Breast epithelium (tissue), 3 donors: ENCODE results near the gene CYP4B1.

ENCODE experiments used
- CTCF ChIP-seq, 3 donors: fragments of 450-650 bp; IDR thresholded peaks; one replicate each; pipeline ENCODE4 v1.5.1; 2016 to 2017; ENCODE audit warnings: antibody characterized with exemption in 3 of 3, mild to moderate bottlenecking in 3 of 3, moderate library complexity in 3 of 3
- POLR2A ChIP-seq: fragments of 450-650 bp; IDR thresholded peaks from one replicate; pipeline ENCODE4 v1.6.1; 2016; ENCODE audit warnings: antibody characterized with exemption, mild to moderate bottlenecking, moderate library complexity

- no peak for TF ChIP-seq CTCF (IDR thresholded peaks at IDR 0.05)
- no peak for TF ChIP-seq POLR2A
These were observed 10.2 kb downstream of the CYP4B1 start for GRCh38 chr1:46809071-46809470.
